HG02840 (cell line): Measurements from ENCODE around the gene BTBD6.
"Not testable (repeated sequence)": the region's sequence is repeated elsewhere in the genome, so short reads cannot be mapped to it uniquely, and the experiment has no call there.

Experiments
- ATAC-seq: cut with Tn5 transposase; IDR thresholded peaks from one replicate; pipeline ENCODE4 v1.9.1; 2021; ENCODE audit warnings: mild to moderate bottlenecking, moderate library complexity, moderate number of reproducible peaks; ENCODE audit not compliant: unreplicated experiment, low FRiP score

Gene BTBD6

DNA sequence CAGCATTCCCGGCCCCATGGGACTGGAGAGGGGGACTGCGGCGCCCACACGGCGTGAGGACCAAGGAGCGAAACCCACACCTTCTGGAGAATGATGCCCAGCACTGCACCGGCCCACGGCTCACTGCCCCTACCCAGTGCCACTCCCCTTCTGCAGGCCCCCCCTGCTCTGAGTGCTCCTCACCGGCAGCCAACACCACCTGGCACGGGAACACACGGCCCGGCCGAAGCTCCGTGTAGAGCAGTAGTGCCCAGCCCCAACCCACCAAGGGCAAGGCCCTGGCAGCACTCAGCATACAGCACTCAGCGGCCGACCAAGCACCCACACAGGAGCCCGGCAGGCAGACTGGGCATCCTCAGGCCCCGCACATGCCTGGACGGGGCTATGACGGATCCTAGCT, 13.4 kb downstream of the BTBD6 start:
- ATAC-seq = no peak

DNA sequence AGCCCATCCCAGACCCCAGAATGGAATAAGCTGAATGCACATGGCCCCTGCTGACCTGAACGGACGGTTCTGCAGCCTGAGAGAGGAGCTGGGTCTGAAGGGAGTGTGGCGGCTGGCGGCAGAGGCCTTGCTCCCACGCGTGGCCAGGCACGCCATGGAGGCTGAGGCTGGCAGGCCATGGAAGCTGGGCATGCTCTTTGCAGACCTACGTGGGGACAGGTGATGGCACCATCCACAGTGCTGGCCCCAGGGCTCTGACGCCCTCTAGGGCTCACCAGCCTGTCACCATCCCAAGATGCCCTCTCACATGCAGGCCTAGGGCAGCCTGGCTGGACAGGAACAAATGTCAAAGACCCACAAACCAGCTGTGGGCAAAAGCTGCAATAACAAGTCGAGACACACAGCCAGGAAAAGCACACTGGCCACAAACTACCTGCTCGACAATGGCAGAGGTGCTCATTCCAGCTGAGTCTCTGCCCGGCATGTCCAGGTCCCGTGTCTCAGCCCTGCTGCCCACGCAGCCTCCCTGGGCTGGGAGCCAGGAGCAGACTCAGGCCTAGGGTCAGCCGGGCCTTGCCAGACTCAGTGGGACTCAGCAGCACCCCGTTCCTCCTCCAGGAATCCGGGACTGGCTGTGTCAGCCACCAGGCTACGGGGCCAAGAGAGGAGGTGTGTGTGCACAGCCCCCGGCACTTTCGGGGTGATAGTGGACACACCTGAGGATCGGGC, 19.7 kb downstream of the BTBD6 start:
- no peak for ATAC-seq

DNA sequence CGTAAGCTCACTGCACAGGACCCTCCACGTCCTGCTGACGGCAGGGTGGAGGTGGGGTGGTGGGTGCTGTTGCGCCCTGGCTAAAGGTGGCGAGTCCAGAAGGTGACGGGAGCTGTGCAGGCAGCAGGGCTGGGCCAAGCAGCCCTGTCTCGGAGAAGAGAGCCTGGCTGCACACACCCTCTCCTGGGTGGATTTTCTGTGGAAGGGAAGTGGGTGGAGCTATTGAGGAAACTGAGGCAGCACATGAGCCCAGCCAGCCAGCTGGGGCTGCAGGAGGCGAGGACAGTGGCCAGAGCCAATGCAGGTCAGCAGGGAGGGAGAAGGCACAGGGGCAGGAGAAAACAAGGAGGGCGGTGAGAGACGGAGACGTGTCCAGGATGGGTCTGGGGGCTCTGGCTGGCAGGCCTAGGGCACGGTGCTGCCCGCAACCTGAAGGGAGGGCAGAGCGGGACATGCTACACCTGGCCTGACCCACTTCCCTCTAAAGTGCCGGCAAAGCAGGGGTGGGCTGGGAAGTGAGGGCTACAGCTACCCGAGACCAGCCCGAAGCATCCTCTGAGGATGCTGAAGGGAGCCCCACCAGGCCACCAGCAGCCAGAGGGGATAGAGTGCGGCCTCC, 20.5 kb downstream of the BTBD6 start:
- no peak for ATAC-seq

DNA sequence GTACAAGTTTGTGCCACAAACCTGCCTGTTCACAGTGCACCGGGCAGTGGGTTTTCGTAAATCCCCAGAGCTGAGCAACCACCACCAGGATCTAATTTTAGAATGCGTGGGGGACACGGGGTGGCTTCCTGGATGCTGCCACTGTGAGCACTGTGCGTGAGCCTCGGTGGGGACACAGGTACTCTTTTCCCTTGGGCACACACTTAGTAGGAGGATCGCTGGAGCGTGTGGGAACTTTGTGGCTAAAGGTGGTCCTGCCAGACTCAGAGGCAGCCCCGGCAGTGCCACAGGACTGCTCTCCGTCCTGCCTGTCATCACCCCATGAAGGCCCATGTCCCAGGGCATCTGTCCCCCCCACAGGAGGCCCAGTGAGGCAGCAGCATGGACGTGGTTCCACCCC, 21.1 kb downstream of the BTBD6 start:
- no peak for ATAC-seq

DNA sequence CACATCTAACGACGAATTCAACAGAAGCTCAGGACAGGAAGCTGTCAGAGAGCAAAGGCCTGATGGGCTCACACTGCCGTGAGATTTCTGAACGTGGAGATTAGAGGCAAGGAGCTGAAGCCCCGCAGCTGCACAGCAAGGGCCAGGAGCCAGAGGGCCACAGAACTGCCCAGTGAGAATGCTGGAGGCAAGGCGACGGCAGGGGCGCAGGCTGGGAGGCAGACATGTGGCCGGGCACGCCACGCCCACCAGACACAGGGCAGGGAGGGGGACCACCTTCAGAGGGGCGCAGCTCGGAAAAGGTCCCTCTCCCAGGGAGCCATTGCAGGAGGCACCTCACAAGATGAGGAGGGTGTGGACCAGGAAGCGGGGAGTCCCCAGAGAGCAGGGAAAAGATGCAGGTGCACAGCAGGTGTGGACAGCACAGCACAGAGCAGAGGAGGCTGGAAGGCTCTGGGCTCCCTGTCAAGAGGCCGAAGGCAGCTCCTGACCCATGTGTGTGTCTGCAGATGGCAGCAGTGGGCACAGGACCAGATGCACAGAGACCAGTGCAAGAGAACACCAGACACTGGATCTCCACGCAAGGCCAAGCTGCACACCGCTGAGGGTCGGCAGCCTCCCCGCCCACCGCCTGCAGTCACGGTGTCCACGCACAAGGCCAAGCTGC, 23.0 kb downstream of the BTBD6 start:
- no peak for ATAC-seq

DNA sequence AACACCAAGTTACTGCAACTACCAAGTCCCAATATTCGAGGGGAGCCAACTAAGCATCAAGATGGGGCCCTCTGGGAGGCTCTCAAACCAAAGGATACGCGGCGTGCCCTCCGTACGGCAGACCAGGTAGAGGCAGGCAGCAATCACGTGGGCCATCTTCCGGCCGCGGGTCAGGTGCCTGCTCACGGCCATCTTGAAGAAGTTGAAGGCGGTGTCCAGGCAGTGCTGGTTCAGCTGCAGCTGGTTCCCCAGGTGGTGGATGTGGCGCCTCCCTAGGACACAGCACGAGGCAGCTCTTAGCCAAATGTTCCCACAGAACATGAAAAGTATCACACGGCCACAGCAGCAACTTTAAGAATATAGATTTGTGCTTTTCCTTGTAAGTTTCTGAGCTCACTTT, 24.3 kb downstream of the BTBD6 start:
- ATAC-seq = no peak

DNA sequence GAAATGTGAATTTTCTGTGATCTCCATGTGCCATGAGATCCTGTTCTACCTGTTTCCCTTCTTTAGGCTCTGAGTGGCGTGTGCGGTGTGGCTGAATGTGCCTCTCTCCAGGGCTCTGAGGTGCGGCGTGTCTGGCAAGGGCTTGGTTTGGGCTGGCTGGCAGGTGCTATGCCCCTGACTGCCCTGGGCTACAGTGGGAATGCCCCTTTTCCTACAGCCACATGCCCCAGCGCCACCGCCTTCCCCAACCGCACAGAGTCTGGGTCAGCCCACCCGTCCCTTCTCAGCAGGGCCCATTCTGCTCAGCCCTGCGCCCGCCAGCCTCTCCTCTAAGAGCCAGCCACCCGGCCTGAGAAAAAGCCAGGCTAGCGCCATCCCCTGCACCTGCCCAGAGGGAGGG, 24.7 kb downstream of the BTBD6 start:
- no peak for ATAC-seq

DNA sequence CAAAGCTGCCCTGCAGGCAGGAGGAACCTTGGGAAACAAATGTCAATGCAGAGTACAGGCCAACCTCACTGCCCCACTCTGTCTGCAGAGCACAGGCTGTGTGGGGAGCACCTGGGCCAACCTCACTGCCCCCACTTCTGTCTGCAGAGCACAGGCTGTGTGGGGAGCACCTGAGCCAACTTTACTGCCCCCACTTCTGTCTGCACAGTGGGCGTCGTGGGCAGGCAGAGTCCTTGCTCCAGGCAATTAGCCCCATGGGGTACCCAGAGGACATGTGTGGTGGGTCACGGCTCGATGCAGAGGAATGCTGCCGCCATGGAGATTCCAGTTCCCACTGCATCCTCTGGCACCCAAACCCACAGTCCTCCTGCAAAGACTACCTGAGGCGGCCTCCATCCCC, 26.3 kb downstream of the BTBD6 start:
- no peak for ATAC-seq

DNA sequence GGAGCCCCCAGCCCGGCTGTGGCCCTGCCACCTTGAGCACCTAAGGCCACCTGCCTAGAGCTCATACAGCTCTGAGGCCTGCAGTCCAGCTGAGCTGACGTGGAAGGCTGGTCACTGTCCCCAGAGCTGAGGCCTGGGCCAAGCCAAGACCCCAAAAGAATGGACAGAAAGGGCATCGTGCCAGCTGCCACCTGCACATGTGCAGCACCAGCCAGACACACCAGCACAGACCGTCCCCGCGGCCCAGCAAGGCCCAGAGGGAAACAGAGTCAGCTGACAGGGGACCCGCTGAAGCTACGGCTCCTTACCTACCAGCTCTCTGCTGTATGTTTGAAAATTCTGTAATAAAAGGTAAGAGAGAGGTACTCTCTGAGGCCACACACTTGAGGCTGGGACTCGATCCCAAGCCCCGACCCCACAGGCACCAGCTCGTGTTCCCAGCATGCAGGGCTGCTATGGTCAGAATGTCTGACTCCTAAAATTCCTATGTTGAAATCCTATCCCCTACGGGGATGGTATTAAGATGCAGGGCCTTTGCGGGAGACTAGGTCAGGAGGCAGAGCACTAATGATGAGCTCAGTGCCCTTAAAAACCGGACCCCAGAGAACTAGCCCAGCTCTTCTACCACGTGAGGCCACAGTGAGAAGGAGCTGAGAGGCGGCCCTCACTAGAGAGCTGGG, 27.1 kb downstream of the BTBD6 start:
- no peak for ATAC-seq

DNA sequence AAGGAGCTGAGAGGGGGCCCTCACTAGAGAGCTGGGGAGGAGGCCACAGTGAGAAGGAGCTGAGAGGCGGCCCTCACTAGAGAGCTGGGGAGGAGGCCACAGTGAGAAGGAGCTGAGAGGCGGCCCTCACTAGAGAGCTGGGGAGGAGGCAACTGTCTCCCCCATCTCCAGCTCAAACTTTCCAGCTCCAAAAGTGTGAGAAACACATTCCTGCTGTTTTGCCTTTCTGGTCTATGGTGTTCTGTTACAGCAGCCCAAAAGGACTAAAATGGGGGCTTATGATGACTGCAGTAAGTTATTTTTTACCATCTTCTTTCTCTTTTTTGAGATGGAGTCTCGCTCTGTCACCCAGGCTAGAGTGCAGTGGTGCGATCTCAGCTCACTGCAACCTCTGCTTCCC, 29.1 kb downstream of the BTBD6 start:
- ATAC-seq = not testable (repeated sequence)

DNA sequence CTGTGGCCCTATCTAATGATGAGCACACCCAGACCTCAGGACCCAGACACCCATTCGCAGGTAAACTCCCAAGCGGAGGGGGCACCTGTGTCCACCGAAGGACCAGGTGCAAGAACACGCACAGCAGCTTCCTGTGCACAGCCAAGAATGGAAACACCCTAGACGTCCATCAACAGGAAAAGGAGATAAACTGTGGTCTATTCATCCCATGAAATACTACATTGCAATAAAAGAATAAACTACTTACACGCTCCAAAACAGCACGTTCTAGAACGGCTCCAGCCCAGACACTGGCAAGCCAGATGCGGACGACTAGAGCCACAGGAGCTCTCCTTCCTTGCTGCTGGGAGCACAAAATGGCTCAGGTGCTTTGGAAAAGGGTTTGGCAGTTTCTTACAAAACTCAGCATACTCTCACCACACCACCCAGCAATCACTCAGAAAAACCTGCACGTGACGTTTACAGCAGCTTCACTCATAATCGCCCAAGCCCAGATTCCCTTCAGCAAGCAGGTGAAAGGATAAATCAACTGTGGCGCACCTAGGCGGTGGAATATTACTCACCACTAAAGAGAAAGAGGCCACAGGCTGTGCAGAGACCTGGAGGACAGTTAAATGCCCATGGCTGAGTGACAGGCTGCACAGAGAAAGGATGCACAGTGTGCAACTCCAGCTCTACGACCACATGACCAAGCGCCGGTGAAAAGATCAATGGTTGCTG, 31.5 kb downstream of the BTBD6 start:
- ATAC-seq = no peak

DNA sequence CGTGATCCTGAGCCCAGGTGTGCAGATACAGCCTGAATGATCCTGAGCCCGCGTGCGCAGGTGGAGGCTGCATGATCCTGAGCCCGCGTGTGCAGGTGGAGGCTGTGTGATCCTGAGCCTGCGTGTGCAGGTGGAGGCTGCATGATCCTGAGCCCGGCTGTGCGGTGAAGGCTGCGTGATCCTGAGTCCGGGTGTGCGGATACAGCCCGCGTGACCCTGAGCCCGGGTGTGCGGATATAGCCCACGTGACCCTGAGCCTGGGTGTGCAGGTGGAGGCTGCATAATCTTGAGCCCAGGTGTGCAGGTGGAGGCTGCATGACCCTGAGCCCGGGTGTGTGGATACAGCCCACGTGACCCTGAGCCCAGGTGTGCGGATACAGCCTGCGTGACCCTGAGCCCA, 32.2 kb downstream of the BTBD6 start:
- ATAC-seq = no peak

DNA sequence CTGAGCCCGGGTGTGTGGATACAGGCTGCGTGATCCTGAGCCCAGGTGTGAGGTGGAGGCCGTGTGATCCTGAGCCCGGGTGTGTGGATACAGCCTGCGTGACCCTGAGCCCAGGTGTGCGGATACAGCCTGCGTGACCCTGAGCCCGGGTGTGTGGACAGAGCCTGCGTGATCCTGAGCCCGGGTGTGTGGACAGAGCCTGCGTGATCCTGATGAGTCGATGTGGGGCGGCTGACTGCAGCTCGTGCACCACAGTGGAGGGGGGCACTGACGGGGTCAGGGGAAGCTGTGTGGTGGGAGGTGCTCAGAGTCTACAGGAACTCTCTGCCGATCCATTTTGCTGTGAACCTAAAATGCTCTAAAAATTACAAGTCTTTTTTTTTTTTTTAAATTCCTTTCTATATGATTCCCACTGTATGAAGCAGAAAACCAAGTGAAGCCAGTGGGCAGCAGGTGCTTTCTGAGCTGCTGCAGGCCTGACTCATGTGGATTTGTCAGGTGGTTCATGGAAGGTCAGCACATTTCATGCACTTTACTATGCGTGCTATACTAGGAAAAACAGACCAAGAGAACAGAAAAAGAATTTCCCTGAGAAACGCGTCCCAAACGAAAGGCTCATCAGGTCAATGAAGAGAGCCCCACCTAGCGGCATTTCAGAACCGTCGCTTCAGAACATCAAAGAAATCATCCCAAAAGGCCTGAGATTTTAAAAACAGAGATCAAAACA, 33.2 kb downstream of the BTBD6 start:
- ATAC-seq = no peak

DNA sequence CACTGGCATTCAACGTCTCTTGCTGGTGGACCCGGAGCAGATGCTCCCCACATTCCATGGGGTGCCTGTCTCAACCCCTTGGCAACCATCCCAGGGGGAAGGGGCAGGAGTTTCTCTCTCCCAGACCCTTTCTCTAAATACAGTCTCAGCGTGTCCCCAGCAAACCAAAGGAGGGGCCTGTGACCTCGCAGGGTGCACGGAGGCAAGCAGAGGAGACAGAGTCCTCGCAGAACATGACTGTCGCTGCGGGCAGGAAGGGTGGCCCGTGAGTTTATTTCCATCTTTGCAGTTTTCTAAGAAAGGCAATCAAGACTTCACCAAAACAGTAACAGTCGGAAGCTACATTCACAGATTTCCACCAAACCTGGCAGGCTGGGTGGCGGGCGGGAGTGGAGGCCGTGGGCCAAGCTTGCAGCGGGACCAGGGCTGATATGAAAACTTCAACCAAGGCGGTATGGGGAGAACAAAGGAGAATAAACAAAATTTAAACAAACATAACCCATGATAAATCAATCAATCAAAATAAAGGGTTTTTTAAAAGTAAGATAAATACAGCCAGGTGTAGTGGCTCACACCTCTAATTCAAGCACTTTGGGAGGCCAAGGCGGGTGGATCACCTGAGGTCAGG, 33.9 kb downstream of the BTBD6 start:
- no peak for ATAC-seq

DNA sequence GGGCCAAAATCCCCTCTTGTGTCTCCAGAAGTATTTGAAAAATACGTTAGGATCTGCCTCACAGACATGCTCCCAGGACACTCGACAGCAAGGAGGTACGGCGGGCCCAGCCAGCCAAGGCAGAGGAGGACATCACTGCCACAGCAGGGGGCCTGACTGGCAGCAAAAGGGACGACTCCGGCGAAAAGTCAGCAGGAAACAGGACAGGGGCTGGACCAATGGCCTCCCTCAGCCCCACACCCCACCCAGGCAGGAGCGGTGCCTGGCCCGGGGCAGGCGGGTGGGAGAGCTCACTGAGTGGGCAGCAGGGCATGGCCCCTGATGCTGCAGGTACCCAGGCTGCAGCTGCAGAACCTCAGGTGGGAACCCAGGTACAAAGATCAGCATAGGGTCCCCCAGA, 34.7 kb downstream of the BTBD6 start:
- ATAC-seq = no peak

DNA sequence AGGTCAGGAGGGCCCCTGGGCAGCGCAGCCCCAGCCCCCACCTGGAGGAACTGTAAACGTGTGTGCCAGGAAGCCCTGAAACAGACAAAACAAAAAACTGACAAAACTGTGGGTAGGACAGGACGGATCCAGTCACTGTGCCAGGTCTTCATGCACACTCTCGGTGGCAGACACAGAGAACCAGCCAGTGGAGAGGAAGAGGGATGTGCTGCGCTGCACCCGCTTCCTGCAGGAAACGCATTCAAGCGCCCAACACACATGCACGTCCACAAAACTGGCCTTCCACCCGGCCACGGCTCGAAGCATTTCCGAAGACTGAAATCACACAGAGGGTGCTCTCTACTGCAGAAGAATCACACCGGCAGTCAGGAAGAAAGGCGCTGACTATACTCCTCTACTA, 35.6 kb downstream of the BTBD6 start:
- no peak for ATAC-seq

DNA sequence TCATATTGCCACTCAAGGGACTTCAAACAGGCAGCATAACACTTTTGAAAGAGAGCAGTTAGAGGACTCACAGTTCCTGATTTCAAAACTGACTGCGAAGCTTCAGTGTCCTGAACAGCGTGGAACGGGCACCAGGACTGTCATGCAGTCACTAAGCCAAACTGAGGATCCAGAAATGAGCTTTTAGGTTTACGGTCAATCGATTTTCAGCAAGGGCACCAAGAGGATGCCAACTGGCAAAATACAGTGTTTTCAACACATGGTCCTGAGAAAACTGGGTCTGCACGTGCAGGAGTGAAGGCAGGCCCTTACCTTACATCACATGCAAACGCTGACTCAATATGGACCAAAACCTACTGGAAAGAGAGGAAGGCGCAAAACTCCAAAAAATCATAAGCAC, 36.8 kb downstream of the BTBD6 start:
- ATAC-seq = no peak

DNA sequence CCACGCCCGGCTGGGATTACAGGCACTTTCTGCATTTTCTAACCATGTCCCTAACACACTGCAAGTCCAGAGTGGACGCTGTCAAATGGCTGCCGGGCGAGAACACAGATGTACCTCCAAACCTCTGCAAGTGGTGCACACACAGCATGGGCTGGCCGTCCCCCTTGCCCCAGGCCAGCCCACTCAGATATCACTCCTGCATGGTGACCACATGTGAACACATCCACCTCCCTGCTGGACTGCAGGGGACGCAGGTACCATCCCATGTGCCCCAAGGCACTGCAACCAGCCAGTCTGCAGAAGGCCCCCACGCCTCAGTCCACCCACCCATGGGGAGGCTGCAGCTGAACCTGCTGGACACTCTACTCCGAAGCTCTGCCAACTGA, 38.4 kb downstream of the BTBD6 start:
- no peak for ATAC-seq

DNA sequence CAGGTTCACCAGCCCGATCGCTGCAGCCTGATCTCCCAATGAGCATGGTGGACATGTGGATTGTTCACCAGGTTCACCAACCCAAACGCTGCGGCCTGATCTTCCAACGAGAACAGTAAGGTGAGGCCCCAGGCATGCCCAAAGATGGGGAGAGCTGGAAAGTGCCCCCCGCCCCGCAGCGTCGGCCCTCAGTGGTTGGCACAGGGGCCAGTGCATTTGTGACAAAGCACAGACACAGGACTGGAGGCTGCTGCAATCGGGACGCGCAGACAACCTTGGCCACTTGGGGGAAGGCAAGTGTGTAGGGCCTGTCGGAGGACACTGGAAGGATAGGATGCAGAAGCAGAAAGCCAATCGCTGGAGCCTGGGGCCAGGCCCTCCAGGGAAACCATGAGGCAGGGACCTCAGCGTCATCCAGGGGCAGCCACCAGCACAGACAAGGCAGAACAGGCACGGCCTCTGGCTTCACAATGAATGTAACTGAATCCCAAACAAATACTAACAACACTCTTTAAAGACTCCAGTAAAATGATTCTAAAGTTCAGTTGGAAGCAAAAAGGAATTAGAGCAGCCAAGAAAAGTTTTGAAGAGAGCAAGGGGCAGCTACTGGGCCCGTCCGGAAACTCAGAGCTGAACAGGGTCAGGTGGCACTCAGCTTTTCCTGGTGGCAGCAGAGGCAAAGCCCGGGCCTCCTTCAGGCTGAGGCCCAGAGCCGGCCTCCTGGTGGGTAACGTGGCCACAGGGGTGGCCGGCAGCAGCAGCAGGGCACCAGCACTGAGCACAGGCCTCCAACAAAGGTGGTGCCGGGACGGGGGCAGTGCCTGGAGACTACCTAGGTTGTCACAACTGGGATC, 39.1 kb downstream of the BTBD6 start:
- no peak for ATAC-seq
